ENCODE results near the gene DPEP1.

GRCh38 chr16:89642574-89642973 lies 29.1 kb downstream of the DPEP1 start:
- no peak for TF ChIP-seq CTCF (IDR thresholded peaks at IDR 0.05)
- TF ChIP-seq EP300 (IDR thresholded peaks at IDR 0.05): no peak
- TF ChIP-seq POLR2A (IDR thresholded peaks at IDR 0.05): no peak
